Measurements from ENCODE around the gene ALDOC.

DNA sequence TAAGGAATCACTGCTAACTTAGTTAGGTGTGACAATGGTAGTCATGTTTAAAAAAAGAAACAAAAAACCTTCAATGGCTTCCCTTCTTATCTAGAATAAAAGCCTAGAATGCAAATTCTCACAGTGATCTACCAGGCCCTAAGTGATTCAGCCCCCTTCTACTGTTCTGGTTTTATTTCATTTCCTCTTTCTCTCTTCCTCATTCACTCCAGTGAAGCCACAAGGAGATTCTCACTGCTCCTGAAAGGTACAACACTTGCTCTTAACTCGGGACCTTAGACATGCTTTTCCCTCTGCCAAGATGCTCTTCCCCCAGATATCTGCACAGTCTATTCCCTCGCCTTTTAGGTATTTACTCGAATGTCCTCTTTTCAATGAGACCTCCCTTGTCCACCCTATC, 9.1 kb downstream of the ALDOC start:
- TF ChIP-seq, protein P1, sequence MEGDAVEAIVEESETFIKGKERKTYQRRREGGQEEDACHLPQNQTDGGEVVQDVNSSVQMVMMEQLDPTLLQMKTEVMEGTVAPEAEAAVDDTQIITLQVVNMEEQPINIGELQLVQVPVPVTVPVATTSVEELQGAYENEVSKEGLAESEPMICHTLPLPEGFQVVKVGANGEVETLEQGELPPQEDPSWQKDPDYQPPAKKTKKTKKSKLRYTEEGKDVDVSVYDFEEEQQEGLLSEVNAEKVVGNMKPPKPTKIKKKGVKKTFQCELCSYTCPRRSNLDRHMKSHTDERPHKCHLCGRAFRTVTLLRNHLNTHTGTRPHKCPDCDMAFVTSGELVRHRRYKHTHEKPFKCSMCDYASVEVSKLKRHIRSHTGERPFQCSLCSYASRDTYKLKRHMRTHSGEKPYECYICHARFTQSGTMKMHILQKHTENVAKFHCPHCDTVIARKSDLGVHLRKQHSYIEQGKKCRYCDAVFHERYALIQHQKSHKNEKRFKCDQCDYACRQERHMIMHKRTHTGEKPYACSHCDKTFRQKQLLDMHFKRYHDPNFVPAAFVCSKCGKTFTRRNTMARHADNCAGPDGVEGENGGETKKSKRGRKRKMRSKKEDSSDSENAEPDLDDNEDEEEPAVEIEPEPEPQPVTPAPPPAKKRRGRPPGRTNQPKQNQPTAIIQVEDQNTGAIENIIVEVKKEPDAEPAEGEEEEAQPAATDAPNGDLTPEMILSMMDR (conservative IDR thresholded peaks at IDR 0.05; ENCODE audit: low read length) = no peak
- no peak for TF ChIP-seq EZH2phosphoT487 (IDR thresholded peaks at IDR 0.05; ENCODE audit: borderline replicate concordance, low read depth, low read length)

Data from OCI-LY7 (cell line).